Measurements from ENCODE around the gene TMEM82.

DNA sequence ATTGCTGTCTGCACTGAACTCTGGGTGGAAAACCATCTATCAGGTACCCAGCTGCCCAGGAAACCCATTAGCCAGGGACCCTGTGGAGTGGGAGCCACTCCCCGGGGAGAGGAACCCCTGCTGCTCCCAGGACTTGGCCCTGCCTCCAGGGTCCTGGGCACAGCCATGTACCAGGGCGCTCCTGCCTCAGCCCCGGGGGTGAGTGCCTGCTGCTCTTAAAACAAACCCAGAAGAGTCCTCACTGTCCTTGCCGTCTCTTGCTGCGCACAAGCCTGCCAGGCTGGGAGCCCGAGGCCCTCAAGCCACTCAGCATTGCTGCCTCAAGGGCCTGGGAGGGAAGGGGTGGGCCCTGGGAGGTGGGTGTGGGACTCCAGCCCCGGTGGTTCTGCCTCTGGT lies 9.6 kb upstream of the TMEM82 start:
- TF ChIP-seq, protein P1, sequence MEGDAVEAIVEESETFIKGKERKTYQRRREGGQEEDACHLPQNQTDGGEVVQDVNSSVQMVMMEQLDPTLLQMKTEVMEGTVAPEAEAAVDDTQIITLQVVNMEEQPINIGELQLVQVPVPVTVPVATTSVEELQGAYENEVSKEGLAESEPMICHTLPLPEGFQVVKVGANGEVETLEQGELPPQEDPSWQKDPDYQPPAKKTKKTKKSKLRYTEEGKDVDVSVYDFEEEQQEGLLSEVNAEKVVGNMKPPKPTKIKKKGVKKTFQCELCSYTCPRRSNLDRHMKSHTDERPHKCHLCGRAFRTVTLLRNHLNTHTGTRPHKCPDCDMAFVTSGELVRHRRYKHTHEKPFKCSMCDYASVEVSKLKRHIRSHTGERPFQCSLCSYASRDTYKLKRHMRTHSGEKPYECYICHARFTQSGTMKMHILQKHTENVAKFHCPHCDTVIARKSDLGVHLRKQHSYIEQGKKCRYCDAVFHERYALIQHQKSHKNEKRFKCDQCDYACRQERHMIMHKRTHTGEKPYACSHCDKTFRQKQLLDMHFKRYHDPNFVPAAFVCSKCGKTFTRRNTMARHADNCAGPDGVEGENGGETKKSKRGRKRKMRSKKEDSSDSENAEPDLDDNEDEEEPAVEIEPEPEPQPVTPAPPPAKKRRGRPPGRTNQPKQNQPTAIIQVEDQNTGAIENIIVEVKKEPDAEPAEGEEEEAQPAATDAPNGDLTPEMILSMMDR (IDR thresholded peaks at IDR 0.05) = no peak
- TF ChIP-seq POLR2A (IDR thresholded peaks at IDR 0.05) = no peak

Measured in transverse colon (tissue), 3 donors.